NCI-H146 treated with DMSO at 0.1 percent for 48 hours (cell line): ENCODE data around the gene RHOH.
"Not testable (repeated sequence)": the region's sequence is repeated elsewhere in the genome, so short reads cannot be mapped to it uniquely, and the experiment has no call there.

Experiments used
- DNase-seq: peaks from one replicate; lab custom pipeline; 2025; ENCODE audit not compliant: unreplicated experiment; lab: John Stamatoyannopoulos, UW

The RHOH gene

GRCh38 chr4:40289366-40290188, 92.7 kb downstream of the RHOH start:
- DNase-seq: no peak

GRCh38 chr4:40290611-40291186, 93.9 kb downstream of the RHOH start:
- not testable (repeated sequence) for DNase-seq

- DNase-seq: no peak
Observed at GRCh38 chr4:40292313-40292759, 95.5 kb downstream of the RHOH start.

GRCh38 chr4:40294339-40294738, 97.5 kb downstream of the RHOH start:
- DNase-seq: no peak

GRCh38 chr4:40295030-40295429, 98.2 kb downstream of the RHOH start:
- DNase-seq: not testable (repeated sequence)

- no peak for DNase-seq
Observed at GRCh38 chr4:40295572-40295971, 98.7 kb downstream of the RHOH start.
